ENCODE data around the gene SEC14L2. TPM values are rescaled to one million over a fixed set of nuclear protein-coding genes. Genes with fewer than 3 reads are reported as not detected.

The SEC14L2 gene
- total RNA-seq, 1 donor from 2014 or later: 0.40 TPM

- intact Hi-C loops (cut with micrococcal nuclease): no loop called here
- peaks cover 1% of the 10 kb centered on the region for H3K36me3 Mint-ChIP-seq (ENCODE audit: low read depth)
- ATAC-seq (ENCODE audit: low read depth) (no peak), DNase-seq (no peak)
- no peaks in the 10 kb centered on the region for H3K27me3 Mint-ChIP-seq
- no peaks in the 10 kb centered on the region for H3K9me3 Mint-ChIP-seq
- ChIA-PET POLR2A (interaction anchor here (1.1 kb wide), 1 partner anchor 55 kb away, joined by 7 read pairs; no protein-coding TSS in a partner anchor), CTCF (no interaction called here)
- no peak overlapping the region for H3K4me3 Mint-ChIP-seq
- TF ChIP-seq CTCF (IDR thresholded peaks at IDR 0.05): no peak
- no peak overlapping the region for H3K27ac Mint-ChIP-seq
- H3K4me1 Mint-ChIP-seq: no peaks in the 10 kb centered on the region
Observed at GRCh38 chr22:30368420-30368819, 28.4 kb upstream of the SEC14L2 start.

DNA sequence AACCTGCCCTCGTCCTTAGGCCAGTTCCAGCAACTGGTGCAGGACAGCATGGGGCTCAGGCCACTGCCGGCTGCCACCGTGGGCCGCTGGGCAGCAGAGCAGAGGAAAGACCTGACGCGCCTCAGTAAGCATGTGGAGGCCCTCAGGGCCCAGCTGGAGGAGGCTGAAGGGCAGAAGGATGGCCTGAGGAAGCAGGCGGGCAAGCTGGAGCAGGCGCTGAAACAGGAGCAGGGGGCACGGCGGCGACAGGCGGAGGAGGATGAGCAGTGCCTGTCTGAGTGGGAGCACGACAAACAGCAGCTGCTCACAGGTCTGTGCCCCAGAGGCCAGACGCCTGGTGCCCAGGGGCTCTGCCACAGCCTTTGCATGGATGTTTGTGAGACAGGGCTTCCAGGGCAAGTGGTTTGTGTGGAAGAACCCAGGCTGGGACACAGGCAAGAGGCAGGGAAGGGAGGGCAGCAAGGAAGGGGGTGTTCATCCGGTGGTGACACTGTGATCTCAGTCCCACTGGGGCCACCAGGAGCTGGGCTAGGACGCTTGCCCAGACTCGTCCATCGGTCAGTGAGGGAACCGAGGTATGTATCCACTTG is 26.1 kb upstream of the SEC14L2 start:
- ChIA-PET POLR2A (no interaction called here), CTCF (no interaction called here)
- Mint-ChIP-seq H3K4me3 (no peak overlapping the region), H3K4me1 (no peaks in the 10 kb centered on the region), H3K36me3 (ENCODE audit: low read depth) (peaks cover 1% of the 10 kb centered on the region), H3K27me3 (no peaks in the 10 kb centered on the region), H3K27ac (no peak overlapping the region), H3K9me3 (no peaks in the 10 kb centered on the region)
- no peak for DNase-seq
- ATAC-seq (ENCODE audit: low read depth): no peak
- TF ChIP-seq CTCF (IDR thresholded peaks at IDR 0.05): no peak
- intact Hi-C loops (cut with micrococcal nuclease): no loop called here

- Mint-ChIP-seq H3K27ac (no peak overlapping the region), H3K4me3 (no peak overlapping the region), H3K9me3 (no peaks in the 10 kb centered on the region), H3K4me1 (no peaks in the 10 kb centered on the region), H3K36me3 (ENCODE audit: low read depth) (peaks cover 1% of the 10 kb centered on the region), H3K27me3 (no peaks in the 10 kb centered on the region)
- POLR2A ChIA-PET: no interaction called here
- CTCF ChIA-PET: interaction anchor here (1.1 kb wide), 1 partner anchor 84 kb away, joined by 3 read pairs; no protein-coding TSS in a partner anchor
- DNase-seq (no peak), ATAC-seq (ENCODE audit: low read depth) (no peak)
- intact Hi-C loops (cut with micrococcal nuclease): no loop called here
- TF ChIP-seq CTCF (IDR thresholded peaks at IDR 0.05): no peak
Observed at GRCh38 chr22:30371321-30371720, 25.5 kb upstream of the SEC14L2 start.

DNA sequence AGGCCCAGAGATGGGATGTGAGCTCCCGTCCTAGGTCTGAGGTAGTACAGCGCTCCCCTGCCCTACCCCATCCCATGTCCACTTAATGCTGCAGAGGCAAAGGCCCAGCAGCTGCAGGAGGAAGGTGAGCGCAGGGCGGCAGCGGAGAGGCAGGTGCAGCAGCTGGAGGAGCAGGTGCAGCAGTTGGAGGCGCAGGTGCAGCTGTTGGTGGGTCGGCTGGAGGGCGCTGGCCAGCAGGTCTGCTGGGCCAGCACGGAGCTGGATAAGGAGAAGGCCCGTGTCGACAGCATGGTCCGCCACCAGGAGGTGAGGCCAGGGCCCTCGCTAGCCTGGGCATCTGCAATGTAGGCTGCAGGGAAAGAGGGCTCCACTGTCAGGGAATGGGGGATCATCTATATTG is 24.8 kb upstream of the SEC14L2 start:
- H3K36me3 Mint-ChIP-seq (ENCODE audit: low read depth): peaks cover 1% of the 10 kb centered on the region
- CTCF ChIA-PET: interaction anchor here (1.1 kb wide), 1 partner anchor 84 kb away, joined by 3 read pairs; no protein-coding TSS in a partner anchor
- no peak overlapping the region for H3K27ac Mint-ChIP-seq
- H3K9me3 Mint-ChIP-seq: no peaks in the 10 kb centered on the region
- H3K4me1 Mint-ChIP-seq: no peaks in the 10 kb centered on the region
- no peaks in the 10 kb centered on the region for H3K27me3 Mint-ChIP-seq
- intact Hi-C loops (cut with micrococcal nuclease): no loop called here
- no peak overlapping the region for H3K4me3 Mint-ChIP-seq
- POLR2A ChIA-PET: no interaction called here
- DNase-seq (no peak), ATAC-seq (ENCODE audit: low read depth) (no peak)
- TF ChIP-seq CTCF (IDR thresholded peaks at IDR 0.05): no peak

DNA sequence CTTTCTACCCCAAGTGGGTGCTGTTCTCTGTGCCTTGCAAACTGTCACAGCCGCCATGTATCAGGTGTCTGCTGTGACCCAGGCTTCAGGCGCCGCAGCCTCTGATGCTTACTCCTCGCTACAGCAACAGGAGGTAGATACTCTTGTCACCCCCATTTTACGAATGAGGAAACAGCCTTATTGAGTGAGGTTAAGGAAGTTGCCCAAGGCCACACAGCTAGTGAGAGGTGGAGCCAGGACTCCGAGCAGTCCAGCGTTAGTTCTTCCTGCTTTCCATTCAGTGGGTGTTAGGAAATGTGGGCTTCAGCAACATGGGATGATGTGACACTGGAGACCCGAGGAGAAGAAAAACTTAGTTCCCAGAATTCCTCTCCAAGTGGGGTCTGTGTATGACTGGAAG is 23.9 kb upstream of the SEC14L2 start:
- intact Hi-C loops (cut with micrococcal nuclease): no loop called here
- ATAC-seq (ENCODE audit: low read depth) (no peak), DNase-seq (no peak)
- no peak for TF ChIP-seq CTCF (IDR thresholded peaks at IDR 0.05)
- POLR2A ChIA-PET: no interaction called here
- Mint-ChIP-seq H3K4me3 (no peak overlapping the region), H3K4me1 (no peaks in the 10 kb centered on the region), H3K36me3 (ENCODE audit: low read depth) (peaks cover 1% of the 10 kb centered on the region), H3K9me3 (no peaks in the 10 kb centered on the region), H3K27ac (no peak overlapping the region), H3K27me3 (no peaks in the 10 kb centered on the region)
- CTCF ChIA-PET: no interaction called here
